Heart left ventricle (tissue), 16 donors: Measurements from ENCODE around the gene USHBP1. TPM values are rescaled to one million over a fixed set of nuclear protein-coding genes. Genes with fewer than 3 reads are reported as not detected.

ENCODE experiments used
- ATAC-seq, 4 donors: fragments of 200-7000 bp; cut with Tn5 transposase; one replicate each; pipeline ENCODE4 v1.9.1; 2020 to 2022; ENCODE audit warnings: moderate library complexity in 4 of 4, mild to moderate bottlenecking in 3 of 4, moderate number of reproducible peaks in 1 of 4
- DNase-seq, 5 donors: peaks; one replicate each; pipeline ENCODE4 v3.0.0-alpha.2; 2020
- H3K27ac ChIP-seq, 12 donors: fragments of 200-600 bp; sonication (generic) in 4 of 12; one replicate each; pipeline versions ENCODE4 v1.5.0 to v1.8.0; 2016 to 2022; ENCODE audit warnings: mild to moderate bottlenecking in 2 of 12
- H3K27me3 ChIP-seq, 9 donors: fragments of 200-600 bp; sonication (generic) in 2 of 9; one replicate each; pipeline versions ENCODE4 v1.5.1 to v1.8.0; 2016 to 2022; ENCODE audit warnings: mild to moderate bottlenecking in 3 of 9
- H3K36me3 ChIP-seq, 9 donors: fragments of 200-600 bp; sonication (generic) in 2 of 9; one replicate each; pipeline versions ENCODE4 v1.5.0 to v1.8.0; 2018 to 2022; ENCODE audit warnings: mild to moderate bottlenecking in 2 of 9
- H3K4me1 ChIP-seq, 12 donors: fragments of 200-600 bp; sonication (generic) in 4 of 12; one replicate each; pipeline versions ENCODE4 v1.5.0 to v1.8.0; 2016 to 2022; ENCODE audit warnings: mild to moderate bottlenecking in 3 of 12
- H3K4me3 ChIP-seq, 12 donors: fragments of 200-600 bp; sonication (generic) in 4 of 12; one replicate each; pipeline versions ENCODE4 v1.5.0 to v1.8.0; 2017 to 2022; ENCODE audit warnings: mild to moderate bottlenecking in 9 of 12, moderate library complexity in 4 of 12
- H3K9me3 ChIP-seq, 12 donors: fragments of 200-600 bp; sonication (generic) in 4 of 12; one replicate each; pipeline versions ENCODE4 v1.5.0 to v1.8.0; 2016 to 2022; ENCODE audit warnings: mild to moderate bottlenecking in 1 of 12
- CTCF ChIP-seq, 12 donors: fragments of 200-600 bp; sonication (generic) in 4 of 12; IDR thresholded peaks; one replicate each; pipeline versions ENCODE4 v1.5.0 to v1.8.0; 2018 to 2022; ENCODE audit warnings: antibody characterized with exemption in 12 of 12, mild to moderate bottlenecking in 5 of 12
- POLR2A ChIP-seq, 2 donors: fragments of 450-650 bp; IDR thresholded peaks; one replicate each; pipeline ENCODE4 v1.6.1; 2017; ENCODE audit warnings: antibody characterized with exemption in 2 of 2, mild to moderate bottlenecking in 2 of 2, moderate library complexity in 2 of 2
- WGBS, 4 donors: extraction: QIAGEN DNeasy Blood & Tissue Kit in 2 of 4; methylation state at CpG; one replicate each; pipeline versions ENCODE4 v1.1.5 to v1.1.7; 2013 to 2018; 5-methylcytosine and 5-hydroxymethylcytosine counted together
- intact Hi-C, 10 donors: fragments of 100-400 bp; cut with DNase I; formaldehyde crosslinking; loops; one replicate each; pipeline versions ENCODE4 v1.11.1 to v1.14.2; 2022
- polyA plus RNA-seq, 2 donors: library from polyadenylated mRNA; stranded (reverse); fragments of 200-250 nt; gene quantifications; one replicate each; pipeline ENCODE4 v1.2.3, GENCODE V29; 2013
- total RNA-seq, 9 donors: library from RNA; depleted of rRNA in 2 of 9; stranded (reverse); fragments of >200 nt in 2 of 9; fragmentation: NEBNext Ultra II Directional in 3 of 9; extraction: Animal tissue kit (Norgen Biotek cat#: 25700) in 3 of 9; gene quantifications; one replicate each; pipeline versions ENCODE4 v1.1.0 to v1.2.4, GENCODE V29; 2016 to 2023
- donor health status: ischemic (EF 13 %, LVEDD 7.1; RV severe dilation, severe dysfunction).
- donor health status: healthy with polysubstance abuse.
- donor health status: DM: no; HTN: yes; CAD: no.
- donor health status: DM: no; HTN: no; CAD: no.
- donor health status: ischemic (EF 25% LVEDD 6.9; RV normal size, moderate dysfunction).
- donor health status: ischemic (EF 25% LVEDD 5.7; RV mildly dilated, moderate dysfunction).
- donor health status: healthy.
- donor health status: DM: yes; HTN: yes; CAD: no.
- donor health status: ischemic (EF 35%, LVEDD 5.7; RV mildly dilated, moderate dysfunction).
- donor health status: nonischemic (EF 11% LVEDD 7.7; RV severe dilation, severe dysfunction).
- donor health status: DM: yes; HTN: yes; CAD: no.
- donor health status: PGD.
- donor health status: ischemic (EF 29% LVEDD 5.4; RV normal size, mild dysfunction).
- donor health status: nonischemic (EF 23%, LVEDD 6.1; RV moderate dilation, normal function).

Gene USHBP1
- total and polyA plus RNA-seq, 11 donors, result 3.7 to 14.6 (median 7.7) TPM

- ATAC-seq (peak in 3 of 4 donors; percentile 57 to 73 (median 63)), DNase-seq (peak in 2 of 5 donors; percentile 43 to 50)
- Histone ChIP-seq H3K36me3 (peaks cover 0 to 52% (median 32%) of the 10 kb centered on the region in 9 donors), H3K4me3 (peak overlapping the region in 11 of 12 donors; percentile 40 to 82 (median 66)), H3K27me3 (no peaks in the 10 kb centered on the region), H3K27ac (peak overlapping the region in 11 of 12 donors; percentile 53 to 86 (median 75)), H3K4me1 (peaks cover 4 to 29% (median 19%) of the 10 kb centered on the region in 12 donors), H3K9me3 (no peaks in the 10 kb centered on the region)
- WGBS, 4 donors, result 35 to 45% (median 37%) methylated on average over 8 to 11 of the region's 11 CpGs
- TF ChIP-seq CTCF (IDR thresholded peaks at IDR 0.05), result no peak
- TF ChIP-seq POLR2A (IDR thresholded peaks at IDR 0.05), result no peak
- intact Hi-C loops, result loop anchor here in 3 of 10 donors (5.0 to 10.0 kb wide), 3 partner anchors 158 to 168 kb away; partner anchors contain the start of genes HAUS8 (in 2 of the 3) and MYO9B (in 2 of the 3)
Measured at GRCh38 chr19:17234911-17235299, 29.6 kb downstream of the USHBP1 start.

- no peak overlapping the region for H3K4me3 ChIP-seq
Measured at GRCh38 chr19:17232258-17232657, 32.3 kb downstream of the USHBP1 start.

GRCh38 chr19:17229890-17230289, 34.7 kb downstream of the USHBP1 start:
- no peaks in the 10 kb centered on the region for H3K27me3 ChIP-seq
- 94 to 98% (median 97%) methylated on average over 3 of the region's 3 CpGs for WGBS, 4 donors
- peaks cover under 1 to 25% (median 16%) of the 10 kb centered on the region in 12 donors for H3K4me1 ChIP-seq
- intact Hi-C loops, result loop anchor here in 3 of 10 donors (5.0 to 10.0 kb wide), 2 partner anchors 153 to 155 kb away; partner anchors contain the start of genes HAUS8 (in 3 of the 3) and MYO9B (in 3 of the 3)
- DNase-seq (peak in 2 of 5 donors; percentile 22 to 35), ATAC-seq (no peak)
- H3K36me3 ChIP-seq, result peaks cover 0 to 47% (median 22%) of the 10 kb centered on the region in 9 donors
- H3K9me3 ChIP-seq, result no peaks in the 10 kb centered on the region
- no peak overlapping the region for H3K27ac ChIP-seq
- TF ChIP-seq POLR2A (IDR thresholded peaks at IDR 0.05) (no peak), CTCF (IDR thresholded peaks at IDR 0.05) (no peak)
- H3K4me3 ChIP-seq, result no peak overlapping the region

More at GRCh38 chr19:17232258-17232657, 32.3 kb downstream of the USHBP1 start:
- TF ChIP-seq POLR2A (IDR thresholded peaks at IDR 0.05) (no peak), CTCF (IDR thresholded peaks at IDR 0.05) (no peak)
- 72 to 89% (median 86%) methylated on average over 12 to 25 of the region's 25 CpGs for WGBS, 4 donors
- Histone ChIP-seq H3K27ac (no peak overlapping the region), H3K27me3 (no peaks in the 10 kb centered on the region), H3K36me3 (peaks cover 0 to 47% (median 22%) of the 10 kb centered on the region in 9 donors), H3K4me1 (peaks cover 4 to 29% (median 22%) of the 10 kb centered on the region in 12 donors), H3K9me3 (no peaks in the 10 kb centered on the region)
- ATAC-seq, result no peak
- intact Hi-C loops, result loop anchor here in 1 of 10 donors (10.0 kb wide), 1 partner anchor 157 kb away; the partner anchor contains the start of genes HAUS8 and MYO9B
- peak in 1 of 5 donors; percentile 23 for DNase-seq

- no peak for ATAC-seq
- no peak overlapping the region for H3K4me3 ChIP-seq
- no peaks in the 10 kb centered on the region for H3K27me3 ChIP-seq
- TF ChIP-seq POLR2A (IDR thresholded peaks at IDR 0.05) (no peak), CTCF (IDR thresholded peaks at IDR 0.05) (no peak)
- H3K4me1 ChIP-seq, result peaks cover 0 to 16% (median 10%) of the 10 kb centered on the region in 12 donors
- 75 to 83% (median 76%) methylated on average over 13 of the region's 13 CpGs for WGBS, 4 donors
- intact Hi-C loops, result loop anchor here in 3 of 10 donors (2.0 to 10.0 kb wide), 3 partner anchors 19 to 153 kb away; partner anchors contain the start of genes HAUS8 (in 2 of the 3) and MYO9B (in 2 of the 3)
- peak in 2 of 5 donors; percentile 22 to 65 for DNase-seq
- no peaks in the 10 kb centered on the region for H3K9me3 ChIP-seq
- peak overlapping the region in 1 of 12 donors; percentile 88 for H3K27ac ChIP-seq
- H3K36me3 ChIP-seq, result peaks cover 0 to 42% (median 17%) of the 10 kb centered on the region in 9 donors
Measured at GRCh38 chr19:17227798-17228367, 36.7 kb downstream of the USHBP1 start.
